DLD1 (cell line): Measurements from ENCODE around the gene MOSPD3.
"Not testable (repeated sequence)": the region's sequence is repeated elsewhere in the genome, so short reads cannot be mapped to it uniquely, and the experiment has no call there.

ENCODE experiments used
- in situ Hi-C: cut with HindIII; loops from 2 replicates; pipeline ENCODE4 v1.10.0; 2017; ENCODE audit warnings: low sequenced_read_pairs

MOSPD3 gene

DNA sequence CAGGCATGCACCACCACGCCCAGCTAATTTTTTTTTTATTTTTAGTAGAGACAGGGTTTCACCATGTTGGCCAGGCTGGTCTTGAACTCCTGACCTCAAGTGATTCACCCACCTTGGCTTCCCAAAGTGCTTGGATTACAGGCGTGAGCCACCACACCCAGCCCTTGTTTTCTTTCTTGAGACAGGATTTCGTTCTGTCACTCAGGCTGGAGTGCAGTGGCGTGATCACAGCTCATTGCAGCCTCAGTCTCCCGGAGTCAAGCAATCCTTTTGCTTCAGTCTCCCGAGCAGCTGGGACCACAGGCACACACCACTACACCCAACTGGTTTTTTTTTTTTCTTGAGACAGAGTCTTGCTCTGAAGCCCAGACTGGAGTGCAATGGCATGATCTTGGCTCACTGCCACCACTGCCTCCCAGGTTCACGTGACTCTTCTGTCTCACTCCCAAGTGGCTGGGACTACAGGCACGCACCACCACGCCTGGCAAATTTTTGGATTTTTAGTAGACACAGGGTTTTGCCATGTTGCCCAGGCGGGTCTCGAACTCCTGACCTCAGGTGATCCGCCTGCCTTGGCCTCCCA is 49.9 kb downstream of the MOSPD3 start:
- in situ Hi-C loops: not testable (repeated sequence)
